ENCODE results near the gene HTN3. TPM values are rescaled to one million over a fixed set of nuclear protein-coding genes. Genes with fewer than 3 reads are reported as not detected.
"Not testable (repeated sequence)": the region's sequence is repeated elsewhere in the genome, so short reads cannot be mapped to it uniquely, and the experiment has no call there.

HTN3 gene
- total and polyA plus RNA-seq, 7 donors: not detected

DNA sequence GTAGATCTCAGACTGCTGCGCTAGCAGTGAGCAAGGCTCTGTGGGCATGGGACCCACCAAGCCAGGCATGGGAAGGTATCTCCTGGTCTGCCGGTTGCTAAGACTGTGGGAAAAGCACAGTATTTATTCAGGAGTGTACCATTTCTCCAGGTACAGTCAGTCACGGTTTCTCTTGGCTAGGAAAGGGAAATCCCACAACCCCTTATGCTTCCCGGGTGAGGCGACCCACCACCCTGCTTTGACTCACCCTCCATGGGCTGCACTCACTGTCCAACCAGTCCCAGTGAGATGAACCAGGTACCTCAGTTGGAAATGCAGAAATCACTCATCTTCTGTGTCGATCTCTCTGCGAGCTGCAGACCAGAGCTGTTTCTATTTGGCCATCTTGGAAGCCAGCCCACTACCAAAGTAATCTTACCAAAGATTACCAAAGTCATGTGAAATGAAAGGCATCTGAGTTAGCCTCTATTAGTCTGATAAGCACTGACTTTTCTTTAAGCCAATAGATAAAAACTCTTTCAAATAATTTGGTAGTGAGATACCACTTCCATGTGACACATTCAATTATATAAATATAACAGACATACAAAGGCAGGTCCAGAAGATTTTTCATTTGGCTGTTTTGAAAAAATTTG is 13.5 kb downstream of the HTN3 start:
- no peak for TF ChIP-seq POLR2AphosphoS5 (IDR thresholded peaks at IDR 0.05)
- TF ChIP-seq, protein P1, sequence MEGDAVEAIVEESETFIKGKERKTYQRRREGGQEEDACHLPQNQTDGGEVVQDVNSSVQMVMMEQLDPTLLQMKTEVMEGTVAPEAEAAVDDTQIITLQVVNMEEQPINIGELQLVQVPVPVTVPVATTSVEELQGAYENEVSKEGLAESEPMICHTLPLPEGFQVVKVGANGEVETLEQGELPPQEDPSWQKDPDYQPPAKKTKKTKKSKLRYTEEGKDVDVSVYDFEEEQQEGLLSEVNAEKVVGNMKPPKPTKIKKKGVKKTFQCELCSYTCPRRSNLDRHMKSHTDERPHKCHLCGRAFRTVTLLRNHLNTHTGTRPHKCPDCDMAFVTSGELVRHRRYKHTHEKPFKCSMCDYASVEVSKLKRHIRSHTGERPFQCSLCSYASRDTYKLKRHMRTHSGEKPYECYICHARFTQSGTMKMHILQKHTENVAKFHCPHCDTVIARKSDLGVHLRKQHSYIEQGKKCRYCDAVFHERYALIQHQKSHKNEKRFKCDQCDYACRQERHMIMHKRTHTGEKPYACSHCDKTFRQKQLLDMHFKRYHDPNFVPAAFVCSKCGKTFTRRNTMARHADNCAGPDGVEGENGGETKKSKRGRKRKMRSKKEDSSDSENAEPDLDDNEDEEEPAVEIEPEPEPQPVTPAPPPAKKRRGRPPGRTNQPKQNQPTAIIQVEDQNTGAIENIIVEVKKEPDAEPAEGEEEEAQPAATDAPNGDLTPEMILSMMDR (IDR thresholded peaks at IDR 0.05): no peak
- H3K4me1 ChIP-seq: no peaks in the 10 kb centered on the region
- WGBS, 2 donors: 86 to 93% methylated on average over 7 of the region's 7 CpGs
- no peak overlapping the region for H3K27ac ChIP-seq
- intact Hi-C loops (cut with DNase I): no loop called here
- DNase-seq: no peak
- H3K36me3 ChIP-seq: no peaks in the 10 kb centered on the region
- no peaks in the 10 kb centered on the region for H3K9me3 ChIP-seq
- H3K27me3 ChIP-seq: no peaks in the 10 kb centered on the region
- H3K4me3 ChIP-seq: no peak overlapping the region

DNA sequence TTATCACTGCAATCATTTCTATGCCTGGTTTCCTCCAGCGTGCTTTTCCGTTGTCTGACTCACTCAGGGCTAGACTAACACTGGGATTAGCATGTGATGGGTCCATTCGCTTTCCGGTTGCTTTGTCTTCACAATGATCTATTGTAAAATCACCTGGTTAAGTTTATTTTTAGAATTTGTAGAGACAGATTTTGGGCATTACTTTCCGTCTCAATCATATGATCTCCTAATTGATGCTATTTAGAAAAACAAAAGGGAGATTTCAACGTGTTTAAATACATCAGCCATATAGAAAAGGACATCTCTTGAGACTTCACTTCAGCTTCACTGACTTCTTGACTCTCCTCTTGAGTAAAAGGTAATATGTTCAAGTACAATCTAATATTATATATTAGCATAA is 21.9 kb downstream of the HTN3 start, which contains the start of gene HTN1:
TSS of gene HTN1 (plus strand) at position 301 of the 400 bp plus-strand sequence. CDS start 2,639 bp downstream, outside the sequence.
- DNase-seq; H3K9me3 ChIP-seq; H3K4me1 ChIP-seq; H3K4me3 ChIP-seq; H3K27me3 ChIP-seq; H3K27ac ChIP-seq; H3K36me3 ChIP-seq; intact Hi-C loops (cut with DNase I): not testable (repeated sequence)
- 82 to 86% methylated on average over 5 to 6 of the region's 6 CpGs for WGBS, 2 donors

DNA sequence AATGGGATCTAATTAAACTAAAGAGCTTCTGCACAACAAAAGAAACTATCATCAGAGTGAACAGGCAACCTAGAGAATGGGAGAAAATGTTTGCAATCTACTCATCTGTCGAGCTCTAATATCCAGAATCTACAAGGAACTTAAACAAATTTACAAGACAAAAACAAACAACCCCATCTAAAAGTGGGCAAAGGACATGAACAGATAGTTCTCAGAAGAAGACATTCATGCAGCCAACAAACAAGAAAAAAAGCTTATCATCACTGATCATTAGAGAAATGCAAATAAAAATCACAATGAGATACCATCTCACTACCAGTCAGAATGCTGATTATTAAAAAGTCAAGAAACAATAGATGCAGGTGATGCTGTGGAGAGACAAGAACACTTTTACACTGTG is 28.3 kb downstream of the HTN3 start:
- H3K4me1 ChIP-seq; DNase-seq; H3K27me3 ChIP-seq; H3K27ac ChIP-seq; H3K36me3 ChIP-seq; H3K9me3 ChIP-seq; intact Hi-C loops (cut with DNase I); H3K4me3 ChIP-seq: not testable (repeated sequence)
- 23 to 64% methylated on average over 1 of the region's 1 CpG for WGBS, 2 donors

DNA sequence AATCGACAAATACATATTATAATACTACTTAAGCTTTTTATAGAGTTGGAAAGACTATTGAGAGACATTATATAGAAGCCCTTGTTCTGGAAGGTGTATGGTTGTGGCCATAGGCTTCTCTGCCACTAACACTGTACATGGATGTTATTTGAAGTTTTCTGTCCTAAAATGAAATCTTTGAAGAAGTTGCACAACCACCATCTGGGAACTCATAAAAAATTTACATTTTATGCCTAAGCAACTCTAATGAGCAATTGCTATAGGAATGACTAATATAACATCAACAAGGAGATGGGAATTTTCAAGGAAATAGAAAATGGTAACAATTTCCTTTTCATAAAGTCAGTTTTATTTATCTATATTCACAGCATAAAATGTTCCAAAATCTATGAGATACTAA is 29.4 kb downstream of the HTN3 start:
- Histone ChIP-seq H3K36me3 (no peaks in the 10 kb centered on the region), H3K4me3 (no peak overlapping the region), H3K27me3 (no peaks in the 10 kb centered on the region), H3K27ac (no peak overlapping the region), H3K4me1 (no peaks in the 10 kb centered on the region), H3K9me3 (no peaks in the 10 kb centered on the region)
- 84 to 96% methylated on average over 1 of the region's 1 CpG for WGBS, 2 donors
- DNase-seq: no peak
- no peak for TF ChIP-seq POLR2AphosphoS5 (IDR thresholded peaks at IDR 0.05)
- no peak for TF ChIP-seq POLR2A (IDR thresholded peaks at IDR 0.05)
- TF ChIP-seq EP300 (IDR thresholded peaks at IDR 0.05): no peak
- TF ChIP-seq, protein P1 (IDR thresholded peaks at IDR 0.05): no peak
- intact Hi-C loops (cut with DNase I): no loop called here

DNA sequence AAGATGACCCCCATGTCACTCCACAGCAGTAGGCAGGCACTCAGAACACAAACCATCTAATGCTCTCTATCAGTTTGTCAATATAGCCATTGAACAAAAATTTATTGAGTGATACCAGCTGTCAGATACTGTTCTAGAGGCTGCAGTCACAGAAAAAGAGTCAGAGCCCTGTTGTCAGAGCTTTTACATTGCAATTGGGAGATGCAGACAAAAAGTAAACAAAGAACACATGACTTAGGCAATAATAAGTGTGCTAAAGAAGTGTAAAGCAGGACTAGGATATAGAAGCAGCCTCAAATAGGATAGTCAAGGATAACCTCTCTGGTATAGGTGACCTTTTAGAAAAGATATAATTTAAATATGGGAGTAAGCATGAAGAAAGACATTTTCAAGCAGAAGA is 30.9 kb downstream of the HTN3 start:
- Histone ChIP-seq H3K4me1 (no peaks in the 10 kb centered on the region), H3K36me3 (no peaks in the 10 kb centered on the region), H3K9me3 (no peaks in the 10 kb centered on the region), H3K4me3 (no peak overlapping the region), H3K27ac (no peak overlapping the region), H3K27me3 (no peaks in the 10 kb centered on the region)
- intact Hi-C loops (cut with DNase I): no loop called here
- DNase-seq: no peak
- no peak for TF ChIP-seq POLR2AphosphoS5 (IDR thresholded peaks at IDR 0.05)
- TF ChIP-seq, protein P1 (IDR thresholded peaks at IDR 0.05): no peak

DNA sequence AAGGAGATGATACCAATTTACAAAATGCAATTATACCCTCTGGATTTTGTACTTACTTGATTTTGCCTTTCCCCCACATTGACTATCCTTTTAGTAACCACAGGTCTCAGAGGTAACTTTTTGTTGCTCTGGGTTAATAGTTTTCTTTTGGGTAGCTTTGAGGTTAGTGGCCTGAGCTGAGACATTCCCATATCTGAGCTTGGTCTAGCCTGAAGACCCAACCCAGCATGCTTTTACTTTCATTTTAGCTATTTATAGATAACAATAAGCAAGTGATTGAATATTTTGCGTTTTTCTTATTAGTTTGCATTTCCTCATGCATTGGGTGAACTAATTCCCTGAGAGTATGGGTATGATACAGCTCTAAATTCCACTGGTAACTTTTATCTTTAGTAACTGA is 33.7 kb downstream of the HTN3 start:
- 66 to 72% methylated on average over 1 of the region's 1 CpG for WGBS, 2 donors
- no peaks in the 10 kb centered on the region for H3K9me3 ChIP-seq

More for the DNA sequence above, 33.7 kb downstream of the HTN3 start:
- TF ChIP-seq, protein P1 (IDR thresholded peaks at IDR 0.05): no peak
- TF ChIP-seq POLR2A (IDR thresholded peaks at IDR 0.05): no peak
- TF ChIP-seq EP300 (IDR thresholded peaks at IDR 0.05): no peak
- no peak for TF ChIP-seq POLR2AphosphoS5 (IDR thresholded peaks at IDR 0.05)
- intact Hi-C loops (cut with DNase I): no loop called here
- H3K27me3 ChIP-seq: no peaks in the 10 kb centered on the region
- H3K4me3 ChIP-seq: no peak overlapping the region
- no peak for DNase-seq
- H3K36me3 ChIP-seq: no peaks in the 10 kb centered on the region
- no peaks in the 10 kb centered on the region for H3K4me1 ChIP-seq
- H3K27ac ChIP-seq: no peak overlapping the region

Measured in sigmoid colon (tissue), 7 donors.